Testis (tissue), 3 donors: ENCODE results near the gene DISP2. TPM values are rescaled to one million over a fixed set of nuclear protein-coding genes. Genes with fewer than 3 reads are reported as not detected.

Experiments
- DNase-seq: peaks from one replicate; pipeline ENCODE4 v3.0.0-alpha.2; 2019
- H3K27ac ChIP-seq, 2 donors: fragments of 200-600 bp; sonication (generic); one replicate each; pipeline ENCODE4 v1.5.1; 2019
- H3K27me3 ChIP-seq: fragments of 200-600 bp; sonication (generic); one replicate; pipeline ENCODE4 v1.5.1; 2019
- H3K36me3 ChIP-seq: fragments of 200-600 bp; sonication (generic); one replicate; pipeline ENCODE4 v1.5.1; 2017; ENCODE audit warnings: low read depth; ENCODE audit errors: missing control alignments
- H3K4me1 ChIP-seq: fragments of 200-600 bp; sonication (generic); one replicate; pipeline ENCODE4 v1.5.1; 2019
- H3K4me3 ChIP-seq, 2 donors: fragments of 200-600 bp; sonication (generic); one replicate each; pipeline ENCODE4 v1.5.1; 2017 to 2019
- H3K9me3 ChIP-seq: fragments of 200-600 bp; sonication (generic); one replicate; pipeline ENCODE4 v1.5.1; 2017
- POLR2A ChIP-seq: fragments of 450-650 bp; IDR thresholded peaks from one replicate; pipeline ENCODE4 v1.6.1; 2017; ENCODE audit warnings: antibody characterized with exemption, mild to moderate bottlenecking, moderate library complexity
- whole genome bisulfite sequencing, 2 donors: methylation state at CpG; one replicate each; pipeline ENCODE4 v1.1.5; 2018; 5-methylcytosine and 5-hydroxymethylcytosine counted together
- intact Hi-C: fragments of 100-400 bp; cut with DNase I; formaldehyde crosslinking; loops from one replicate; pipeline ENCODE4 v1.15.1; 2023; ENCODE audit warnings: low total_unique reads
- polyA plus RNA-seq: library from polyadenylated mRNA; stranded (reverse); fragments of 350-450 nt; fragmentation: Illumina TruSeq; extraction: RNeasy Lipid Tissue Mini Kit (QIAGEN cat#74804); gene quantifications from one replicate; pipeline ENCODE4 v1.2.3, GENCODE V29; 2014; ENCODE audit warnings: low read depth, low replicate concordance; ENCODE audit not compliant: insufficient read depth
- total RNA-seq, 2 donors: library from RNA; depleted of rRNA; stranded (reverse); fragments of >200 nt; gene quantifications; one replicate each; pipeline ENCODE4 v1.2.3, GENCODE V29; 2016
- TF ChIP-seq, protein P1 (sequence below), 3 experiments: fragments of 450-650 bp in 2 of 3; fragments of 200-600 bp in 1 of 3; sonication (generic) in 1 of 3; IDR thresholded peaks; one replicate each; pipeline ENCODE4 v1.5.1; 2016 to 2019; ENCODE audit warnings: antibody characterized with exemption in 3 of 3, mild to moderate bottlenecking in 2 of 3, moderate library complexity in 1 of 3

Gene DISP2
- total and polyA plus RNA-seq, 3 donors from 2014 or later: 3.0 to 7.6 (median 4.4) TPM

DNA sequence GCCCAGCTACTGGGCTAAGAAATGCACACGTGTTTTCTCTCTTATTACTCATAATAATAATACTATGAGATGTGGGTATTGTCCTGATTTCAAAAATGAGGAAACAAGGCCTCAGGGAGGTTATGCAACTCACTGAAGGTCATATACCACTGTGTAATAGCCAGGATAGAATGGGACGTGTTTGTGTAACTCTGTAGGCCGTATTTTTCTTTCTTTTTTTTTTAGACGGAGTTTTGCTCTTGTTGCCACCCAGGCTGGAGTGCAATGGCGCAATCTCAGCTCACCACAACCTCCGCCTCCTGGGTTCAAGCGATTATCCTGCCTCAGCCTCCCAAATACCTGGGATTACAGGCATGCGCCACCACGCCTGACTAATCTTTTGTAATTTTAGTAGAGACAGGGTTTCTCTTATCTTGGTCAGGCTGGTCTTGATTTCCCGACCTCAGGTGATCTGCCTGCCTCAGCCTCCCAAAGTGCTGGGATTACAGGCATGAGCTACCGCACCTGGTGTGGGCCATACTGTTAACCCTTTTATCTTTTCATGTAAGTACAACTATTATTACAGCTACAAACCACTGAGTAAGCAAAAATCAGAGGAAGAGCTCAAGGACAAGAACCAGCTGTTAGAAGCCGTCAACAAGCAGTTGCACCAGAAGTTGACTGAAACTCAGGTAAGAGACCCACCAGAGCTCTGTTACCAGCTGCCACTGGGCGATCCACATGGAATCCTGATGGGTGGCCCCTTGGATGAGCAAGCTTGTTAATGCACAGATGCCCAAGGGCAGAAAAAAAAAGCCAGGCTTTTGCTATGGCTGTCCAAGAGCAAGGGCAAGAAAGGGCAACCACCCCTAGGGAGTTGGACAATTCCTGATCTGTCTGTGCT is 31.2 kb downstream of the DISP2 start:
- no peaks in the 10 kb centered on the region for H3K36me3 ChIP-seq
- H3K27ac ChIP-seq: no peak overlapping the region
- no peaks in the 10 kb centered on the region for H3K27me3 ChIP-seq
- DNase-seq: no peak
- no peak for TF ChIP-seq POLR2A
- TF ChIP-seq, protein P1, sequence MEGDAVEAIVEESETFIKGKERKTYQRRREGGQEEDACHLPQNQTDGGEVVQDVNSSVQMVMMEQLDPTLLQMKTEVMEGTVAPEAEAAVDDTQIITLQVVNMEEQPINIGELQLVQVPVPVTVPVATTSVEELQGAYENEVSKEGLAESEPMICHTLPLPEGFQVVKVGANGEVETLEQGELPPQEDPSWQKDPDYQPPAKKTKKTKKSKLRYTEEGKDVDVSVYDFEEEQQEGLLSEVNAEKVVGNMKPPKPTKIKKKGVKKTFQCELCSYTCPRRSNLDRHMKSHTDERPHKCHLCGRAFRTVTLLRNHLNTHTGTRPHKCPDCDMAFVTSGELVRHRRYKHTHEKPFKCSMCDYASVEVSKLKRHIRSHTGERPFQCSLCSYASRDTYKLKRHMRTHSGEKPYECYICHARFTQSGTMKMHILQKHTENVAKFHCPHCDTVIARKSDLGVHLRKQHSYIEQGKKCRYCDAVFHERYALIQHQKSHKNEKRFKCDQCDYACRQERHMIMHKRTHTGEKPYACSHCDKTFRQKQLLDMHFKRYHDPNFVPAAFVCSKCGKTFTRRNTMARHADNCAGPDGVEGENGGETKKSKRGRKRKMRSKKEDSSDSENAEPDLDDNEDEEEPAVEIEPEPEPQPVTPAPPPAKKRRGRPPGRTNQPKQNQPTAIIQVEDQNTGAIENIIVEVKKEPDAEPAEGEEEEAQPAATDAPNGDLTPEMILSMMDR (IDR thresholded peaks at IDR 0.05): no peak
- H3K4me1 ChIP-seq: no peaks in the 10 kb centered on the region
- whole genome bisulfite sequencing, 2 donors: 85 to 90% methylated on average over 12 to 13 of the region's 13 CpGs
- H3K4me3 ChIP-seq: no peak overlapping the region
- intact Hi-C loops: no loop called here
- H3K9me3 ChIP-seq: no peaks in the 10 kb centered on the region

DNA sequence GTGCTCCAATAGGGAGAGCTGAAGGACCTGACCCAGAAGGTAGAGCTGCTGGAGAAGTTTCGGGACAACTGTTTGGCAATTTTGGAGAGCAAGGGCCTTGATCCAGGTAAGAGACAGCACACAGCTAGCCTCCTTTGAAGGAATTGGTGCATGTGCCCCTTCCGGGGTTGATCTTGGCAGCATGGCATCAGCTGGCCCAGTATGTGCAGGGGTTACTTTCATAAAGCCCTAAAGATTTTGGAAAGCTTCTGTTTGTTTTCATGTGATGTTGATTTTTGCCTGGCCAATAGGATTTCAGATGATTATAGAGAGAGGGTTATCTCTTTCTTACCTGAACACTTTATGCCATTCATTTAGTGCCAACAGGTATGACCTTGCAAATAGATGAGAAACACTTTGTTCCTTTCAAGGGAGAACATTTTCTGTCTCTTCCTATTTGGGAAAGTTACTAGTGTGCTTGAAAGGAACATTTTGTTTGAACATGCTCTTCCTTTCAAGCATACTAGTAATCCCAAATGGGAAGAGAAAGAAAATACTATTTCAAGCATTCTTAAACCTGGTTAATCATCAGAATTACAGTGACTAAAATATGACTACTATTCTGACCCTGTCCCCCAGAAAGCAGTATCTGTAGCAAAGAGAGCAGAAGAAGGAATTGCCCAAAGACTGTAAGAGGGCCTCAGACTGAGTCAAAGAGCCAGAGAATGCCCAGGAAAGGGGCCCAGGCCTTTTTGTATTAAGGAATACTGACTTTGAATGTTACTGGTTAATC is 32.0 kb downstream of the DISP2 start:
- intact Hi-C loops: no loop called here
- no peak for DNase-seq
- no peak for TF ChIP-seq POLR2A
- TF ChIP-seq, protein P1 (IDR thresholded peaks at IDR 0.05): no peak
- no peaks in the 10 kb centered on the region for H3K27me3 ChIP-seq
- WGBS, 2 donors: 77 to 95% methylated on average over 2 of the region's 2 CpGs
- no peaks in the 10 kb centered on the region for H3K9me3 ChIP-seq
- no peak overlapping the region for H3K27ac ChIP-seq
- H3K4me3 ChIP-seq: no peak overlapping the region
- H3K4me1 ChIP-seq: no peaks in the 10 kb centered on the region
- H3K36me3 ChIP-seq: no peaks in the 10 kb centered on the region

DNA sequence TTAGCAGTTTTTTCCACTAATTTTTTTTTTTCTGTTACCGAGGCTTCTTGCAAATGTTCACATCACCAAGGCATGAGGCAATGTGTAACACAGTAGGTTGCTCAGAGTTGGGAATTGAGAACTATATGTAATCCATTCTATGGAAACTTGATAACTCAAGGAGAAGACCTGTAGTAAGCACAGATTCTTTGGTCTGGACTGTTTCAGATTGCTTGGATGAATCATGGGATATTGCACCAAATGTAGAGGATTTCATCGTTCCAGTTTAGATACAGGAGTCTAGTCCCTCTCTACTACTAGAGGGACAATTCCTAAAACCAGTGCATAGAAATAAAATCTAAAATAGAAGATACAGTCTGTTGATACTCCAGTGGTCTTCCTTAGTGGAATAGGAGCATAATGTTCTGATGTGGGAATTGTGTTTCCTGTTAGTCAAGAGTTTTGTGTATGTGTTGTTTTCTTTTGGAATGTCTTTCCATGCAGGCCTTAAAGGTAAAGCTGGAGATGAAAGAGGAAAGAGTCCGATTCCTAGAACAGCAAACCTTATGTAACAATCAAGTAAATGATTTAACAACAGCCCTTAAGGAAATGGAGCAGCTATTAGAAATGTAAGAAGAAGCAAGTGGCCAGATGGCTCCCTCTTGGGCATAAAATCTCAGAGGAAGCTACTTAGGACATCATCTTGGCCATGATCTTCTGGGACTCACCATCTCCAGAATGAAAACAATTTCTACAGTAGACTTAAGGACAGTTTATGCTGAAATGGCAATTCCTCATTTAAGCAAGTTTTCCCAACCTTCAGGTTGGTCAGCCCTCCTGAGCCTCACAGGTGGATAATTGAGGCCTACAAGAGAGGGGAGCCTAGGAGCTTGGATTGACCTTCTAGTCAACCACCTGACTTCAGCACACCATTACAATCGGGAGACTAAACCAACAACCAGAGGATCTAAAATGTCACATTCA is 35.2 kb downstream of the DISP2 start:
- Histone ChIP-seq H3K27me3 (no peaks in the 10 kb centered on the region), H3K27ac (no peak overlapping the region), H3K9me3 (no peaks in the 10 kb centered on the region), H3K36me3 (no peaks in the 10 kb centered on the region), H3K4me1 (no peaks in the 10 kb centered on the region), H3K4me3 (no peak overlapping the region)
- intact Hi-C loops: no loop called here
- WGBS, 2 donors: 89 to 94% methylated on average over 4 of the region's 4 CpGs
- TF ChIP-seq, protein P1 (IDR thresholded peaks at IDR 0.05): no peak
- TF ChIP-seq POLR2A: no peak
- DNase-seq: no peak

DNA sequence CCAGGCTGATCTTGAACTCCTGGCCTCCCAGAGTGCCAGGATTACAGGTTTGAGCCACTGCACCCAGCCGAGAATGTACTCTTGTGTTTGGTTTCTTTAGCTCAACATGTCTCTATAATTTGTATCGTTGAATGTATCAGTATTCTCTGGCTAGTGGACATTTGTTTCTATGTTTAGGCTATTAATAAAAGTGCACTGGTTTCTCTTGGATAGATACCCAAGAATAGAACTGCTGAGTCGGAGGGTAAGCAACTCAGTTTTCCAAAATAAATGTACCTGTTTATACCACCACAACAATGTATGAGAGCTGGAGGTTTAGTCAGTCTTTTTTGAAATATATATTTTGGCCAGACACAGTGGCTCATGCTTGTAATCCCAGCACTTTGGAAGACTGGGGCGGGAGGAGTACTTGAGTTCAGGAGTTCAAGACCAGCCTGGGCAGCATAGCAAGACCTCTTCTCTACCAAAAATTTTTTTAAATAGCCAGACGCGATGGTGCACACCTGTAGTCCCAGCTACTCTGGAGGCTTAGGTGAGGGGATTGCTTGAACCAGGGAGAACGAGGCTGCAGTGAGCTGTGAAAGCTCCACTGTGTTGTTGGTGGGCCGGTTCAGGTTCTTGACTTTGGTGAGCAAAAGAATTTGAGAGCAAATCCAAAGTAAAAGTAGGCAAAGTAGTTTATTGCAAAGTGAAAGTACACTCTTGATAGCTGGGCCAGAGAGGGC is 39.8 kb downstream of the DISP2 start:
- intact Hi-C loops: no loop called here

More for the DNA sequence above, 39.8 kb downstream of the DISP2 start:
- no peak overlapping the region for H3K4me3 ChIP-seq
- DNase-seq: no peak
- H3K4me1 ChIP-seq: no peaks in the 10 kb centered on the region
- H3K36me3 ChIP-seq: no peaks in the 10 kb centered on the region
- 76 to 86% methylated on average over 8 of the region's 8 CpGs for WGBS, 2 donors
- no peak overlapping the region for H3K27ac ChIP-seq
- no peaks in the 10 kb centered on the region for H3K9me3 ChIP-seq
- TF ChIP-seq, protein P1 (IDR thresholded peaks at IDR 0.05): no peak
- no peak for TF ChIP-seq POLR2A
- no peaks in the 10 kb centered on the region for H3K27me3 ChIP-seq
